HepG2 (cell line): ENCODE data around the gene NUP153.

Experiments
- POLR2AphosphoS5 ChIP-seq: IDR thresholded peaks from 2 replicates; pipeline ENCODE4 v1.6.1; 2012; ENCODE audit warnings: low read depth, low read length
- ZBTB42 ChIP-seq: sonication (generic); formaldehyde crosslinking; IDR thresholded peaks from 2 replicates; pipeline ENCODE4 v1.5.0; 2020; ENCODE audit warnings: mild to moderate bottlenecking, missing genetic modification reagents

- no peak for TF ChIP-seq POLR2AphosphoS5
- TF ChIP-seq ZBTB42 (CRISPR knock-in tag): no peak
Measured at GRCh38 chr6:17700421-17701416, 6.0 kb downstream of the NUP153 start.
